Sigmoid colon (tissue), 4 donors: ENCODE measurements around the gene P4HTM.

ENCODE experiments used
- POLR2A ChIP-seq, 2 donors: fragments of 450-650 bp; IDR thresholded peaks; one replicate each; pipeline ENCODE4 v1.6.1; 2016; ENCODE audit warnings: antibody characterized with exemption in 2 of 2, mild to moderate bottlenecking in 2 of 2, moderate library complexity in 2 of 2
- POLR2AphosphoS5 ChIP-seq, 4 donors: sonication (generic); formaldehyde crosslinking; IDR thresholded peaks; one replicate each; pipeline ENCODE4 v1.6.1; 2017; ENCODE audit warnings: antibody characterized with exemption in 4 of 4
- TF ChIP-seq, protein P1 (sequence below), 4 experiments: fragments of 450-650 bp in 3 of 4; fragments of 200-600 bp in 1 of 4; IDR thresholded peaks; one replicate each; pipeline ENCODE4 v1.5.1; 2016 to 2019; ENCODE audit warnings: antibody characterized with exemption in 4 of 4, mild to moderate bottlenecking in 3 of 4, moderate library complexity in 2 of 4

DNA sequence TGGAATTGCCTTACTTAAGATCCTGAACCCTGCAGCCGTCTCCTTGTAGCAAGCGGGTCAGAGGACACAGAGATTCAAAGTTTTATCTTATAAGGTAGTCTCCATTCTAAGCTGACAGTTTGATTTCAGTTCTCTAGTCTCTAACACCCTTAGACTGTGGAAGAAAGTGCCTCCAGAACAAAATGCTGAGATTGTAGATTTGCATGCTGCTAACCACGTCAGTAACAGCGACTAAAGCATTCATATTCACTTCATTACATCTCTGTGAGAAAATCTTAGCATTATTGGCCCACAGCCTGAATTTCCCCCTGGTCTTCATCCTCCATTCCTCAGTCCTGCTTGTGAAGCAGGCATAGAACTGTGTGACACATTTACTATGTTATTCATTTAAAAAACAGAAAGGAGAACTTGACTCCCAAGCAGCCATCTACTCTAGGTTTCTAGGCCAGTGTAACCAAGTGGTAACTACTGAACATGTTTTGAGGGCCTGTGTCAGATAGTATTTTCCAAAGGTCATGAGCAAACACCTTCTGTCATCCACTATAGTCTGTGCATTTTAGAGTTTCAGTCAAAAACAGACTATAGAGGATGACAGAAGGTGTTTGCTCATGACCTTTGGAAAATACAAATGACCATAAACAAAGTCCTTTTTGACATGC lies 44.0 kb upstream of the P4HTM start:
- TF ChIP-seq POLR2A (IDR thresholded peaks at IDR 0.05) (no peak), POLR2AphosphoS5 (IDR thresholded peaks at IDR 0.05) (no peak)
- TF ChIP-seq, protein P1, sequence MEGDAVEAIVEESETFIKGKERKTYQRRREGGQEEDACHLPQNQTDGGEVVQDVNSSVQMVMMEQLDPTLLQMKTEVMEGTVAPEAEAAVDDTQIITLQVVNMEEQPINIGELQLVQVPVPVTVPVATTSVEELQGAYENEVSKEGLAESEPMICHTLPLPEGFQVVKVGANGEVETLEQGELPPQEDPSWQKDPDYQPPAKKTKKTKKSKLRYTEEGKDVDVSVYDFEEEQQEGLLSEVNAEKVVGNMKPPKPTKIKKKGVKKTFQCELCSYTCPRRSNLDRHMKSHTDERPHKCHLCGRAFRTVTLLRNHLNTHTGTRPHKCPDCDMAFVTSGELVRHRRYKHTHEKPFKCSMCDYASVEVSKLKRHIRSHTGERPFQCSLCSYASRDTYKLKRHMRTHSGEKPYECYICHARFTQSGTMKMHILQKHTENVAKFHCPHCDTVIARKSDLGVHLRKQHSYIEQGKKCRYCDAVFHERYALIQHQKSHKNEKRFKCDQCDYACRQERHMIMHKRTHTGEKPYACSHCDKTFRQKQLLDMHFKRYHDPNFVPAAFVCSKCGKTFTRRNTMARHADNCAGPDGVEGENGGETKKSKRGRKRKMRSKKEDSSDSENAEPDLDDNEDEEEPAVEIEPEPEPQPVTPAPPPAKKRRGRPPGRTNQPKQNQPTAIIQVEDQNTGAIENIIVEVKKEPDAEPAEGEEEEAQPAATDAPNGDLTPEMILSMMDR (IDR thresholded peaks at IDR 0.05): no peak
